K562 (cell line): ENCODE results near the gene IL23R. TPM values are rescaled to one million over a fixed set of nuclear protein-coding genes. Genes with fewer than 3 reads are reported as not detected.

Experiments
- E2F1 ChIP-seq: sonication (generic); formaldehyde crosslinking; IDR thresholded peaks from 2 replicates; pipeline ENCODE4 v1.8.1; 2023; ENCODE audit warnings: mild to moderate bottlenecking, missing genetic modification reagents, moderate library complexity
- FOXO4 ChIP-seq: fragments of 450-650 bp; formaldehyde crosslinking; IDR thresholded peaks from 2 replicates; pipeline ENCODE4 v1.4.0; 2020; ENCODE audit warnings: mild to moderate bottlenecking, moderate library complexity
- PPARD ChIP-seq: fragments of 250-450 bp; sonication (Bioruptor Pico); IDR thresholded peaks from 2 replicates; pipeline ENCODE4 v1.8.0; 2022; ENCODE audit warnings: inconsistent platforms, mild to moderate bottlenecking, moderate library complexity
- PTBP1 ChIP-seq: fragments of 200-400 bp; formaldehyde crosslinking; IDR thresholded peaks from 2 replicates; pipeline ENCODE4 v1.6.1; 2017; ENCODE audit warnings: low read depth, low read length
- SPI1 ChIP-seq: IDR thresholded peaks from 2 replicates; pipeline ENCODE4 v1.6.1; 2011; ENCODE audit warnings: low read depth, low read length, control low read depth, borderline replicate concordance
- THRB ChIP-seq: fragments of 450-650 bp; formaldehyde crosslinking; conservative IDR thresholded peaks from 2 replicates; pipeline ENCODE4 v1.4.0; 2022; ENCODE audit warnings: mild to moderate bottlenecking, missing genetic modification characterization
- ZNF408 ChIP-seq: fragments of 250-450 bp; sonication (Bioruptor Pico); IDR thresholded peaks from 2 replicates; pipeline ENCODE4 v1.4.0; 2020; ENCODE audit warnings: low read depth, mild to moderate bottlenecking, moderate library complexity
- ZNF644 ChIP-seq: fragments of 200-800 bp; sonication (Bioruptor generic); IDR thresholded peaks from 2 replicates; pipeline ENCODE4 v1.6.1; 2016; ENCODE audit warnings: low read depth, missing genetic modification characterization, missing compliant biosample characterization
- polyA plus RNA-seq, 8 experiments: library from polyadenylated mRNA; depleted of rRNA in 4 of 8; stranded (reverse) in 5 of 8; unstranded in 3 of 8; fragments of >200 nt; fragmentation: Nextera tagmentation in 2 of 8; fragmentation: Illumina TruSeq in 1 of 8; extraction: Ambion mirVana in 2 of 8; extraction: Trizol in 1 of 8; gene quantifications; 2 replicates each; pipeline versions ENCODE4 v1.2.1 to v1.2.3, GENCODE V29; 2011 to 2014; ENCODE audit warnings: inconsistent platforms in 1 of 8, missing spikeins in 1 of 8
- total RNA-seq, 7 experiments: library from RNA; depleted of rRNA in 6 of 7; stranded (reverse); fragments of >200 nt in 6 of 7; fragmentation: Illumina TruSeq in 2 of 7; extraction: Trizol in 2 of 7; gene quantifications; 2 replicates each; pipeline versions ENCODE4 v1.2.1 to v1.2.3, GENCODE V29; 2011 to 2021; ENCODE audit warnings: low replicate concordance in 1 of 7
- TF ChIP-seq, protein P1 (sequence below): fragments of 450-650 bp; IDR thresholded peaks from 2 replicates; pipeline ENCODE4 v1.6.1; 2016; ENCODE audit warnings: missing biosample characterization, missing genetic modification characterization
- TF ChIP-seq, protein P2 (sequence below): sonication (generic); formaldehyde crosslinking; IDR thresholded peaks from 2 replicates; pipeline ENCODE4 v1.4.0; 2020; ENCODE audit warnings: mild to moderate bottlenecking, missing genetic modification reagents
- TF ChIP-seq, protein P3 (sequence below): sonication (generic); formaldehyde crosslinking; IDR thresholded peaks from 2 replicates; pipeline ENCODE4 v1.8.1; 2023; ENCODE audit warnings: mild to moderate bottlenecking, missing genetic modification reagents

IL23R gene
- total and polyA plus RNA-seq, 9 of the 15 experiments (the other 6 are each of a cell fraction or from before 2014, with no cell fraction given) = 4.4 to 52.7 (median 22.8) TPM

DNA sequence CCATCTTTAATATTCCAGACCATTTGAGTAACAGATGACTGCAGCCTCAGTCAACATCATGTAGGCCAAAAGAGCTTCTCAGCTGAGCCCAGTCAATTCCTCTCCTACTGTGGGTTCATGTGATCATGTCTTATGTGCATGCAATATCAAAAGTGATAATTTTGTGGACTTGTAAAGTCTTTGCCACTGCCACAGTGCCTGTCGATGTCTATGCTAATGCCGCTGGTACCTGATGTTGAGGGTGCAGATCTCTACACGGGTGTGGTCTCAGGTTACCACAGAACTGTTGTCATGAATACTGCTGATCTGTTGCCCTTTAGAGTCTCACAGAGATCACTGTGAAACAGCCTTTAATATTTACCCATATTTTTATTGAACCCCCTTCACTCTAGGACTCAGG lies 20.2 kb upstream of the IL23R start (continued):
- TF ChIP-seq, protein P1, sequence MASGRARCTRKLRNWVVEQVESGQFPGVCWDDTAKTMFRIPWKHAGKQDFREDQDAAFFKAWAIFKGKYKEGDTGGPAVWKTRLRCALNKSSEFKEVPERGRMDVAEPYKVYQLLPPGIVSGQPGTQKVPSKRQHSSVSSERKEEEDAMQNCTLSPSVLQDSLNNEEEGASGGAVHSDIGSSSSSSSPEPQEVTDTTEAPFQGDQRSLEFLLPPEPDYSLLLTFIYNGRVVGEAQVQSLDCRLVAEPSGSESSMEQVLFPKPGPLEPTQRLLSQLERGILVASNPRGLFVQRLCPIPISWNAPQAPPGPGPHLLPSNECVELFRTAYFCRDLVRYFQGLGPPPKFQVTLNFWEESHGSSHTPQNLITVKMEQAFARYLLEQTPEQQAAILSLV = no peak
- TF ChIP-seq, protein P2, sequence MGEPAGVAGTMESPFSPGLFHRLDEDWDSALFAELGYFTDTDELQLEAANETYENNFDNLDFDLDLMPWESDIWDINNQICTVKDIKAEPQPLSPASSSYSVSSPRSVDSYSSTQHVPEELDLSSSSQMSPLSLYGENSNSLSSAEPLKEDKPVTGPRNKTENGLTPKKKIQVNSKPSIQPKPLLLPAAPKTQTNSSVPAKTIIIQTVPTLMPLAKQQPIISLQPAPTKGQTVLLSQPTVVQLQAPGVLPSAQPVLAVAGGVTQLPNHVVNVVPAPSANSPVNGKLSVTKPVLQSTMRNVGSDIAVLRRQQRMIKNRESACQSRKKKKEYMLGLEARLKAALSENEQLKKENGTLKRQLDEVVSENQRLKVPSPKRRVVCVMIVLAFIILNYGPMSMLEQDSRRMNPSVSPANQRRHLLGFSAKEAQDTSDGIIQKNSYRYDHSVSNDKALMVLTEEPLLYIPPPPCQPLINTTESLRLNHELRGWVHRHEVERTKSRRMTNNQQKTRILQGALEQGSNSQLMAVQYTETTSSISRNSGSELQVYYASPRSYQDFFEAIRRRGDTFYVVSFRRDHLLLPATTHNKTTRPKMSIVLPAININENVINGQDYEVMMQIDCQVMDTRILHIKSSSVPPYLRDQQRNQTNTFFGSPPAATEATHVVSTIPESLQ (CRISPR knock-in tag) = no peak
- TF ChIP-seq SPI1 (no peak), ZNF408 (CRISPR knock-in tag) (no peak), FOXO4 (no peak), THRB (CRISPR knock-in tag) (no peak), PPARD (CRISPR knock-in tag) (no peak), PTBP1 (no peak), ZNF644 (no peak), E2F1 (CRISPR knock-in tag) (no peak)
- TF ChIP-seq, protein P3, sequence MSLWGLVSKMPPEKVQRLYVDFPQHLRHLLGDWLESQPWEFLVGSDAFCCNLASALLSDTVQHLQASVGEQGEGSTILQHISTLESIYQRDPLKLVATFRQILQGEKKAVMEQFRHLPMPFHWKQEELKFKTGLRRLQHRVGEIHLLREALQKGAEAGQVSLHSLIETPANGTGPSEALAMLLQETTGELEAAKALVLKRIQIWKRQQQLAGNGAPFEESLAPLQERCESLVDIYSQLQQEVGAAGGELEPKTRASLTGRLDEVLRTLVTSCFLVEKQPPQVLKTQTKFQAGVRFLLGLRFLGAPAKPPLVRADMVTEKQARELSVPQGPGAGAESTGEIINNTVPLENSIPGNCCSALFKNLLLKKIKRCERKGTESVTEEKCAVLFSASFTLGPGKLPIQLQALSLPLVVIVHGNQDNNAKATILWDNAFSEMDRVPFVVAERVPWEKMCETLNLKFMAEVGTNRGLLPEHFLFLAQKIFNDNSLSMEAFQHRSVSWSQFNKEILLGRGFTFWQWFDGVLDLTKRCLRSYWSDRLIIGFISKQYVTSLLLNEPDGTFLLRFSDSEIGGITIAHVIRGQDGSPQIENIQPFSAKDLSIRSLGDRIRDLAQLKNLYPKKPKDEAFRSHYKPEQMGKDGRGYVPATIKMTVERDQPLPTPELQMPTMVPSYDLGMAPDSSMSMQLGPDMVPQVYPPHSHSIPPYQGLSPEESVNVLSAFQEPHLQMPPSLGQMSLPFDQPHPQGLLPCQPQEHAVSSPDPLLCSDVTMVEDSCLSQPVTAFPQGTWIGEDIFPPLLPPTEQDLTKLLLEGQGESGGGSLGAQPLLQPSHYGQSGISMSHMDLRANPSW (CRISPR knock-in tag) = no peak
